Stimulated activated CD8-positive, alpha-beta memory T cell treated with anti-CD3 and anti-CD28 coated beads, Interleukin-12 subunit alpha, Interleukin-12 subunit beta, amount 100 ng/mL, for 24 hours (primary cell): ENCODE data around the gene SMARCA4.

Experiments used
- DNase-seq: peaks from one replicate; pipeline ENCODE4 v3.0.0-alpha.2; 2020; ENCODE audit errors: extremely low read depth

The SMARCA4 gene

GRCh38 chr19:10960314-10961072 is at the start of gene SMARCA4:
Gene SMARCA4, plus strand, starts transcription at chr19:10961030. Its CDS starts 23,122 bp downstream, at chr19:10984152.
- DNase-seq, result peak; percentile 95

GRCh38 chr19:10911579-10912363 is 49.1 kb upstream of the SMARCA4 start:
- no peak for DNase-seq

- DNase-seq, result no peak
These were observed 48.2 kb upstream of the SMARCA4 start for GRCh38 chr19:10912619-10913018.

- no peak for DNase-seq
These were observed 47.0 kb upstream of the SMARCA4 start for GRCh38 chr19:10913716-10914340.

GRCh38 chr19:10915130-10916091 is 45.4 kb upstream of the SMARCA4 start:
- no peak for DNase-seq

- DNase-seq, result no peak
These were observed 44.2 kb upstream of the SMARCA4 start for GRCh38 chr19:10916602-10917001.

- no peak for DNase-seq
These were observed 42.5 kb upstream of the SMARCA4 start for GRCh38 chr19:10918359-10918758.

- no peak for DNase-seq
These were observed 41.2 kb upstream of the SMARCA4 start for GRCh38 chr19:10919352-10920287.

GRCh38 chr19:10920288-10920655 is 40.6 kb upstream of the SMARCA4 start:
- no peak for DNase-seq

- no peak for DNase-seq
These were observed 40.0 kb upstream of the SMARCA4 start for GRCh38 chr19:10920781-10921180.

GRCh38 chr19:10921199-10921909 is 39.5 kb upstream of the SMARCA4 start:
- no peak for DNase-seq

- no peak for DNase-seq
These were observed 38.8 kb upstream of the SMARCA4 start for GRCh38 chr19:10921910-10922637.

GRCh38 chr19:10922638-10923014 is 38.2 kb upstream of the SMARCA4 start:
- DNase-seq, result no peak

- DNase-seq, result no peak
These were observed 37.3 kb upstream of the SMARCA4 start for GRCh38 chr19:10923260-10924112.

GRCh38 chr19:10924597-10924996 is 36.2 kb upstream of the SMARCA4 start:
- DNase-seq, result no peak

GRCh38 chr19:10927730-10928562 is 32.9 kb upstream of the SMARCA4 start:
- DNase-seq, result no peak
